ENCODE results near the gene ICA1. TPM values are rescaled to one million over a fixed set of nuclear protein-coding genes. Genes with fewer than 3 reads are reported as not detected.
"Not testable (repeated sequence)": the region's sequence is repeated elsewhere in the genome, so short reads cannot be mapped to it uniquely, and the experiment has no call there.

The ICA1 gene
- total RNA-seq (2014; rRNA removed; shearing (Covaris generic); ENCODE audit: low replicate concordance): 0.19 TPM in 1 of 2 replicates, not detected in the other

- H3K4me2 ChIP-seq (ENCODE audit: low read depth, low read length, poor library complexity, severe bottlenecking): no peak within 1 kb of the TSS
- H2AFZ ChIP-seq (ENCODE audit: low read length): no peak within 1 kb of the TSS
- 0 out of 2 replicates have a peak, but pooled peaks cover 2% of the 10 kb centered on the region for H3K4me1 ChIP-seq (ENCODE audit: low read length)
- no peak within 1 kb of the TSS for H3K4me3 ChIP-seq (ENCODE audit: low read length)
- no peaks in the 10 kb centered on the region for H3K9me2 ChIP-seq (replicated peaks; ENCODE audit: insufficient read depth, low read length)
- H3K9ac ChIP-seq (ENCODE audit: low read length): no peak within 1 kb of the TSS
- H3K27ac ChIP-seq (ENCODE audit: low read length): no peak within 1 kb of the TSS
- DNase-seq: no peak
- no peaks in the 10 kb centered on the region for H3K27me3 ChIP-seq (ENCODE audit: low read length)
- H3K36me3 ChIP-seq (ENCODE audit: insufficient read depth, low read length): no peaks in the 10 kb centered on the region
- H3K79me2 ChIP-seq (ENCODE audit: low read length): no peaks in the 10 kb centered on the region
- H4K20me1 ChIP-seq (ENCODE audit: insufficient read depth, low read depth, low read length): no peaks in the 10 kb centered on the region
- no peaks in the 10 kb centered on the region for H3K9me3 ChIP-seq (ENCODE audit: low read length)
Observed at GRCh38 chr7:8261711-8262695, at the start of gene ICA1. Gene ICA1, minus strand, starts transcription at chr7:8262167. Its CDS starts 26,241 bp downstream, at chr7:8235926.

GRCh38 chr7:8310876-8311275 is 48.9 kb upstream of the ICA1 start:
- H3K4me3 ChIP-seq (ENCODE audit: low read length): no peak overlapping the region
- H3K27ac ChIP-seq (ENCODE audit: low read length): no peak overlapping the region
- no peak overlapping the region for H3K4me2 ChIP-seq (ENCODE audit: low read depth, low read length, poor library complexity, severe bottlenecking)
- no peak overlapping the region for H2AFZ ChIP-seq (ENCODE audit: low read length)
- no peaks in the 10 kb centered on the region for H3K27me3 ChIP-seq (ENCODE audit: low read length)
- no peaks in the 10 kb centered on the region for H4K20me1 ChIP-seq (ENCODE audit: insufficient read depth, low read depth, low read length)
- H3K9me3 ChIP-seq (ENCODE audit: low read length): peaks cover 4% of the 10 kb centered on the region; the same call in 1 of the 2 replicates
- H3K9me2 ChIP-seq (replicated peaks; ENCODE audit: insufficient read depth, low read length): no peaks in the 10 kb centered on the region
- no peak overlapping the region for H3K9ac ChIP-seq (ENCODE audit: low read length)
- H3K4me1 ChIP-seq (ENCODE audit: low read length): no peaks in the 10 kb centered on the region
- no peak for DNase-seq
- H3K79me2 ChIP-seq (ENCODE audit: low read length): no peaks in the 10 kb centered on the region
- H3K36me3 ChIP-seq (ENCODE audit: insufficient read depth, low read length): no peaks in the 10 kb centered on the region

GRCh38 chr7:8305625-8306388 is 43.8 kb upstream of the ICA1 start:
- no peak overlapping the region for H3K27ac ChIP-seq (ENCODE audit: low read length)
- no peaks in the 10 kb centered on the region for H3K27me3 ChIP-seq (ENCODE audit: low read length)
- no peak overlapping the region for H3K9ac ChIP-seq (ENCODE audit: low read length)
- H3K4me1 ChIP-seq (ENCODE audit: low read length): no peaks in the 10 kb centered on the region
- DNase-seq: peak; percentile 25
- H3K4me2 ChIP-seq (ENCODE audit: low read depth, low read length, poor library complexity, severe bottlenecking): no peak overlapping the region
- H3K36me3 ChIP-seq (ENCODE audit: insufficient read depth, low read length): no peaks in the 10 kb centered on the region
- H3K4me3 ChIP-seq (ENCODE audit: low read length): no peak overlapping the region
- peak overlapping the region; percentile 29; the same call in 1 of the 2 replicates for H2AFZ ChIP-seq (ENCODE audit: low read length)
- no peaks in the 10 kb centered on the region for H3K9me3 ChIP-seq (ENCODE audit: low read length)
- H3K79me2 ChIP-seq (ENCODE audit: low read length): no peaks in the 10 kb centered on the region
- no peaks in the 10 kb centered on the region for H3K9me2 ChIP-seq (replicated peaks; ENCODE audit: insufficient read depth, low read length)
- H4K20me1 ChIP-seq (ENCODE audit: insufficient read depth, low read depth, low read length): no peaks in the 10 kb centered on the region

- Histone ChIP-seq H3K9ac (ENCODE audit: low read length) (no peak overlapping the region), H4K20me1 (ENCODE audit: insufficient read depth, low read depth, low read length) (no peaks in the 10 kb centered on the region), H3K9me2 (replicated peaks; ENCODE audit: insufficient read depth, low read length) (no peaks in the 10 kb centered on the region), H3K27me3 (ENCODE audit: low read length) (no peaks in the 10 kb centered on the region), H3K4me2 (ENCODE audit: low read depth, low read length, poor library complexity, severe bottlenecking) (no peak overlapping the region), H3K4me3 (ENCODE audit: low read length) (no peak overlapping the region), H3K79me2 (ENCODE audit: low read length) (no peaks in the 10 kb centered on the region), H3K27ac (ENCODE audit: low read length) (no peak overlapping the region), H3K36me3 (ENCODE audit: insufficient read depth, low read length) (no peaks in the 10 kb centered on the region), H3K4me1 (ENCODE audit: low read length) (no peaks in the 10 kb centered on the region), H3K9me3 (ENCODE audit: low read length) (no peaks in the 10 kb centered on the region), H2AFZ (ENCODE audit: low read length) (peak overlapping the region; percentile 29; the same call in 1 of the 2 replicates)
- DNase-seq: no peak
Observed at GRCh38 chr7:8305104-8305503, 43.1 kb upstream of the ICA1 start.

- no peaks in the 10 kb centered on the region for H4K20me1 ChIP-seq (ENCODE audit: insufficient read depth, low read depth, low read length)
- H3K4me1 ChIP-seq (ENCODE audit: low read length): no peaks in the 10 kb centered on the region
- no peaks in the 10 kb centered on the region for H3K79me2 ChIP-seq (ENCODE audit: low read length)
- no peaks in the 10 kb centered on the region for H3K36me3 ChIP-seq (ENCODE audit: insufficient read depth, low read length)
- H3K9me3 ChIP-seq (ENCODE audit: low read length): no peaks in the 10 kb centered on the region
- no peak overlapping the region for H3K4me3 ChIP-seq (ENCODE audit: low read length)
- no peak overlapping the region for H2AFZ ChIP-seq (ENCODE audit: low read length)
- H3K9ac ChIP-seq (ENCODE audit: low read length): no peak overlapping the region
- peak; percentile 6 for DNase-seq
- no peaks in the 10 kb centered on the region for H3K9me2 ChIP-seq (replicated peaks; ENCODE audit: insufficient read depth, low read length)
- no peaks in the 10 kb centered on the region for H3K27me3 ChIP-seq (ENCODE audit: low read length)
- no peak overlapping the region for H3K4me2 ChIP-seq (ENCODE audit: low read depth, low read length, poor library complexity, severe bottlenecking)
- no peak overlapping the region for H3K27ac ChIP-seq (ENCODE audit: low read length)
Observed at GRCh38 chr7:8303904-8304528, 42.0 kb upstream of the ICA1 start.

GRCh38 chr7:8297023-8297422 is 35.1 kb upstream of the ICA1 start:
- not testable (repeated sequence) for DNase-seq; H3K9me3 ChIP-seq (ENCODE audit: low read length); H3K27me3 ChIP-seq (ENCODE audit: low read length)

GRCh38 chr7:8296362-8296659 is 34.3 kb upstream of the ICA1 start:
- Histone ChIP-seq H3K9ac (ENCODE audit: low read length) (no peak overlapping the region), H3K4me3 (ENCODE audit: low read length) (no peak overlapping the region), H3K79me2 (ENCODE audit: low read length) (no peaks in the 10 kb centered on the region), H3K4me1 (ENCODE audit: low read length) (no peaks in the 10 kb centered on the region), H4K20me1 (ENCODE audit: insufficient read depth, low read depth, low read length) (no peaks in the 10 kb centered on the region), H3K9me2 (replicated peaks; ENCODE audit: insufficient read depth, low read length) (no peaks in the 10 kb centered on the region), H3K9me3 (ENCODE audit: low read length) (no peaks in the 10 kb centered on the region), H3K36me3 (ENCODE audit: insufficient read depth, low read length) (no peaks in the 10 kb centered on the region), H2AFZ (ENCODE audit: low read length) (no peak overlapping the region), H3K27ac (ENCODE audit: low read length) (no peak overlapping the region), H3K27me3 (ENCODE audit: low read length) (no peaks in the 10 kb centered on the region), H3K4me2 (ENCODE audit: low read depth, low read length, poor library complexity, severe bottlenecking) (no peak overlapping the region)
- DNase-seq: no peak

More at GRCh38 chr7:8297023-8297422, 35.1 kb upstream of the ICA1 start:
- H3K79me2 ChIP-seq (ENCODE audit: low read length); H3K4me3 ChIP-seq (ENCODE audit: low read length); H3K36me3 ChIP-seq (ENCODE audit: insufficient read depth, low read length); H3K4me1 ChIP-seq (ENCODE audit: low read length); H4K20me1 ChIP-seq (ENCODE audit: insufficient read depth, low read depth, low read length); H3K4me2 ChIP-seq (ENCODE audit: low read depth, low read length, poor library complexity, severe bottlenecking); H3K9ac ChIP-seq (ENCODE audit: low read length); H3K9me2 ChIP-seq (replicated peaks; ENCODE audit: insufficient read depth, low read length); H3K27ac ChIP-seq (ENCODE audit: low read length): not testable (repeated sequence)
- 0 out of 2 replicates have a peak overlapping the region, but pooled peaks have one; percentile 37 for H2AFZ ChIP-seq (ENCODE audit: low read length)
